Measurements from ENCODE around the gene EFNA3. TPM values are rescaled to one million over a fixed set of nuclear protein-coding genes. Genes with fewer than 3 reads are reported as not detected.
A peak's percentile ranks its signal among the peaks of the same experiment; 100 is the strongest.

The EFNA3 gene
- total and polyA plus RNA-seq, 8 donors = 1.1 to 4.8 (median 3.6) TPM

- Histone ChIP-seq H3K4me3 (no peak overlapping the region), H3K9me3 (no peaks in the 10 kb centered on the region), H3K27me3 (no peaks in the 10 kb centered on the region), H3K27ac (no peak overlapping the region), H3K36me3 (no peaks in the 10 kb centered on the region), H3K4me1 (peaks cover 0 to 28% of the 10 kb centered on the region in 2 donors)
- ATAC-seq (no peak), DNase-seq (no peak)
- intact Hi-C loops (cut with DNase I) = no loop called here
- TF ChIP-seq, protein P1, sequence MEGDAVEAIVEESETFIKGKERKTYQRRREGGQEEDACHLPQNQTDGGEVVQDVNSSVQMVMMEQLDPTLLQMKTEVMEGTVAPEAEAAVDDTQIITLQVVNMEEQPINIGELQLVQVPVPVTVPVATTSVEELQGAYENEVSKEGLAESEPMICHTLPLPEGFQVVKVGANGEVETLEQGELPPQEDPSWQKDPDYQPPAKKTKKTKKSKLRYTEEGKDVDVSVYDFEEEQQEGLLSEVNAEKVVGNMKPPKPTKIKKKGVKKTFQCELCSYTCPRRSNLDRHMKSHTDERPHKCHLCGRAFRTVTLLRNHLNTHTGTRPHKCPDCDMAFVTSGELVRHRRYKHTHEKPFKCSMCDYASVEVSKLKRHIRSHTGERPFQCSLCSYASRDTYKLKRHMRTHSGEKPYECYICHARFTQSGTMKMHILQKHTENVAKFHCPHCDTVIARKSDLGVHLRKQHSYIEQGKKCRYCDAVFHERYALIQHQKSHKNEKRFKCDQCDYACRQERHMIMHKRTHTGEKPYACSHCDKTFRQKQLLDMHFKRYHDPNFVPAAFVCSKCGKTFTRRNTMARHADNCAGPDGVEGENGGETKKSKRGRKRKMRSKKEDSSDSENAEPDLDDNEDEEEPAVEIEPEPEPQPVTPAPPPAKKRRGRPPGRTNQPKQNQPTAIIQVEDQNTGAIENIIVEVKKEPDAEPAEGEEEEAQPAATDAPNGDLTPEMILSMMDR (IDR thresholded peaks at IDR 0.05) = no peak
Measured at GRCh38 chr1:155037851-155038441, 40.7 kb upstream of the EFNA3 start.

GRCh38 chr1:155038602-155039307 is 39.9 kb upstream of the EFNA3 start:
- H3K4me1 ChIP-seq = peaks cover 0 to 28% of the 10 kb centered on the region in 2 donors
- no peaks in the 10 kb centered on the region for H3K9me3 ChIP-seq
- intact Hi-C loops (cut with DNase I) = no loop called here
- ATAC-seq (peak; percentile 89), DNase-seq (peak in 1 of 4 donors; percentile 54)
- no peaks in the 10 kb centered on the region for H3K27me3 ChIP-seq
- H3K27ac ChIP-seq = peak overlapping the region in 1 of 2 donors; percentile 19
- no peak overlapping the region for H3K4me3 ChIP-seq
- H3K36me3 ChIP-seq = no peaks in the 10 kb centered on the region
- TF ChIP-seq, protein P1 (IDR thresholded peaks at IDR 0.05) = no peak

DNA sequence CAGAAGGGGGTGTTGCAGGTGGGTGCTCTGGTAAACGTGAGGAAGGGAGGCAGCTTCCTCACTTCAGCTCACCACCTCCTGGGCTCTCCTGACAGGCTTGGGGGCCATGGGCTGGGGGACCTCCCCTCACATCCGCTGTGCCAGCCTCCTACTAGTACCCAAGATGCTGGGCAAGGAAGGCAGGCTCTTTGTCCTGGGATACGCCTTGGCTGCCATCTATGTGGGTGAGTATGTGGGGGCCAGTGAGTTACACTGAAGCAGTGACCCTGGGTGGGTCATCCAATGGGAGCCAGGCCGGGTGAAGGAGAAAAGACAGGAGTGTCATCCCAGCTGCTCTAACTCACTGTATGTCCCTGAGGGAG is 39.3 kb upstream of the EFNA3 start:
- ATAC-seq = no peak
- Histone ChIP-seq H3K9me3 (no peaks in the 10 kb centered on the region), H3K4me3 (no peak overlapping the region), H3K36me3 (no peaks in the 10 kb centered on the region), H3K27me3 (no peaks in the 10 kb centered on the region), H3K27ac (no peak overlapping the region), H3K4me1 (peaks cover 0 to 28% of the 10 kb centered on the region in 2 donors)
- intact Hi-C loops (cut with DNase I) = no loop called here
- TF ChIP-seq, protein P1 (IDR thresholded peaks at IDR 0.05) = no peak
- DNase-seq = peak in 1 of 4 donors; percentile 58

GRCh38 chr1:155040358-155041093 is 38.1 kb upstream of the EFNA3 start:
- TF ChIP-seq, protein P1 (IDR thresholded peaks at IDR 0.05) = no peak
- intact Hi-C loops (cut with DNase I) = no loop called here
- peak in 1 of 4 donors; percentile 63 for DNase-seq
- ATAC-seq = no peak
- Histone ChIP-seq H3K27ac (no peak overlapping the region), H3K9me3 (no peaks in the 10 kb centered on the region), H3K4me1 (peaks cover 0 to 39% of the 10 kb centered on the region in 2 donors), H3K27me3 (no peaks in the 10 kb centered on the region), H3K4me3 (no peak overlapping the region), H3K36me3 (no peaks in the 10 kb centered on the region)

DNA sequence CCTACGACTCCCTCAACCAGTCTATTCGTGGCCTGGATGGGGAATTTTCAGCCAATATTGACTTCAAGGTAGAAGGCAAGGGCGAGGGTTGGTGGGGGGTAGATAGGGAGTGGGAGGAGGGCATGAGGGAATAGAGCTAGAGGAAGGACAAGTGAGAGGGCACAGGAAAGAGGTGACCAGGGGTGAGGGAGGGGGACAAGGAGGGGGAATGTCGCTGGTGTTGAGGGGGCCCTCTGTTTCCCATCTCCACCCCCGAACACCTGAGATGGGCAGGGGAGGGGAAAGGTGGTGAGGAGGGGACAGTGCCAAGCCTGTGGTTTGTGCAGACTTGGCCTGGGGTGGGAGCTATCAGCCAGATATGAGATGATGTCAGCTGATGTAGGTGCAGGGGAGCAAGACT is 35.8 kb upstream of the EFNA3 start:
- H3K4me1 ChIP-seq = peaks cover 0 to 26% of the 10 kb centered on the region in 2 donors
- DNase-seq (no peak), ATAC-seq (no peak)
- H3K36me3 ChIP-seq = no peaks in the 10 kb centered on the region
- intact Hi-C loops (cut with DNase I) = no loop called here
- no peaks in the 10 kb centered on the region for H3K27me3 ChIP-seq
- no peak overlapping the region for H3K4me3 ChIP-seq
- H3K27ac ChIP-seq = no peak overlapping the region
- TF ChIP-seq, protein P1 (IDR thresholded peaks at IDR 0.05) = no peak
- H3K9me3 ChIP-seq = no peaks in the 10 kb centered on the region
